ENCODE results near the gene CD3E. TPM values are rescaled to one million over a fixed set of nuclear protein-coding genes. Genes with fewer than 3 reads are reported as not detected.

The CD3E gene
- total and polyA plus RNA-seq, 2 experiments from 2014 or later: not detected

GRCh38 chr11:118325283-118325682 lies 20.8 kb downstream of the CD3E start:
- Histone ChIP-seq H3K27me3 (replicated peaks; ENCODE audit: insufficient read depth) (no peaks in the 10 kb centered on the region; the same call in 1 of the 2 replicates), H3F3A (ENCODE audit: insufficient read depth) (no peaks in the 10 kb centered on the region), H3K9ac (no peak overlapping the region), H2AFZ (no peak overlapping the region), H4K20me1 (ENCODE audit: insufficient read depth) (no peaks in the 10 kb centered on the region), H3K36me3 (ENCODE audit: low read depth) (no peaks in the 10 kb centered on the region), H3K4me1 (ENCODE audit: insufficient read depth) (no peaks in the 10 kb centered on the region), H3K9me3 (ENCODE audit: low read depth) (no peaks in the 10 kb centered on the region), H3K4me3 (no peak overlapping the region), H3K4me2 (ENCODE audit: unreplicated experiment) (no peak overlapping the region), H3K27ac (no peak overlapping the region), H3K79me2 (ENCODE audit: insufficient read depth) (no peaks in the 10 kb centered on the region), H3K9me2 (ENCODE audit: insufficient read depth) (no peaks in the 10 kb centered on the region)
- TF ChIP-seq EZH2 (IDR thresholded peaks at IDR 0.05; ENCODE audit: insufficient read depth, poor library complexity, severe bottlenecking) (no peak), EZH2phosphoT487 (IDR thresholded peaks at IDR 0.05; ENCODE audit: insufficient read depth, low read depth) (no peak)
- in situ Hi-C loops (cut with MboI): no loop called here
- DNase-seq: no peak

DNA sequence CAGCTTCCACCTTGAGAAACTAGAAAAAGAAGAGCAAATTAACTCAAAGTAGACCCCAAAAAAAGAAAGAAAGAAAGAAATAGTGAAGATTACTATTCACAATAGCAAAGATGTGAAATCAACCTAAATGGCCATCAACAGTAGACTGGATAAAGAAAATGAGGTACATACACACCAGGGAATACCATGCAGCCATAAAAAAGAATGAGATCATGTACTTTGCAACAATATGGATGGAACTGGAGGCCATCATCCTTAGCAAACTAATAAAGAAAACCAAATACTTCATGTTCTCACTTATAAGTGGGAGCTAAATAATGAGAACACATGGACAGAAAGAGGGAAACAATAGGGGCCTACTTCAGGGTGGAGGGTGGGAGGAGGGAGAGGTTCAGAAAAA lies 24.2 kb downstream of the CD3E start:
- Histone ChIP-seq H3K9me2 (ENCODE audit: insufficient read depth) (no peaks in the 10 kb centered on the region), H3K4me2 (ENCODE audit: unreplicated experiment) (no peak overlapping the region), H3K79me2 (ENCODE audit: insufficient read depth) (no peaks in the 10 kb centered on the region), H3K27me3 (replicated peaks; ENCODE audit: insufficient read depth) (no peaks in the 10 kb centered on the region), H3K9me3 (ENCODE audit: low read depth) (no peaks in the 10 kb centered on the region), H4K20me1 (ENCODE audit: insufficient read depth) (no peaks in the 10 kb centered on the region), H3F3A (ENCODE audit: insufficient read depth) (no peaks in the 10 kb centered on the region), H3K27ac (no peak overlapping the region), H3K4me3 (no peak overlapping the region), H2AFZ (no peak overlapping the region), H3K36me3 (ENCODE audit: low read depth) (no peaks in the 10 kb centered on the region), H3K4me1 (ENCODE audit: insufficient read depth) (no peaks in the 10 kb centered on the region), H3K9ac (no peak overlapping the region)
- TF ChIP-seq EZH2 (IDR thresholded peaks at IDR 0.05; ENCODE audit: insufficient read depth, poor library complexity, severe bottlenecking) (no peak), EZH2phosphoT487 (IDR thresholded peaks at IDR 0.05; ENCODE audit: insufficient read depth, low read depth) (no peak)
- in situ Hi-C loops (cut with MboI): no loop called here
- no peak for DNase-seq

DNA sequence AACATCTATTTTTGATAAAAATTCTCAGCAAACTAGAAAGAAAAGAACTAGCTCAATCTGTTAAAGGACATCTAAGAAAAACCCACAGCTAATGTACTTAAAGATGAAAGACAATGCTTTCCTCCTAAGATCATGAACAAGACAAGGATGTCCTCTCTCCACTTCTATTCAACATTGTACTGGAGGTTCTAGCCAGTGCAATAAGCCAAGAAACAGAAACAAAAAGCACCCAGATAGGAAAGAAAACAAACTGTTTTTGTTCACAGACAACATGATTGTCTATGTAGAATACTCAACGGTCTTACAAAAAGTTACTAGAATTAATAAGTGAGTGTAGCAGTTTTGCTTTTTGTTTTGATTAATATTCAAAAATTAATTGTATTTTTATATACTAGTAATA lies 30.2 kb downstream of the CD3E start:
- Histone ChIP-seq H3K9me2 (ENCODE audit: insufficient read depth) (no peaks in the 10 kb centered on the region), H3K79me2 (ENCODE audit: insufficient read depth) (no peaks in the 10 kb centered on the region), H3K4me1 (ENCODE audit: insufficient read depth) (no peaks in the 10 kb centered on the region), H3K9ac (no peak overlapping the region), H3K4me2 (ENCODE audit: unreplicated experiment) (no peak overlapping the region), H3K9me3 (ENCODE audit: low read depth) (no peaks in the 10 kb centered on the region), H4K20me1 (ENCODE audit: insufficient read depth) (no peaks in the 10 kb centered on the region), H3K27me3 (replicated peaks; ENCODE audit: insufficient read depth) (no peaks in the 10 kb centered on the region), H3K4me3 (no peak overlapping the region), H3F3A (ENCODE audit: insufficient read depth) (no peaks in the 10 kb centered on the region), H2AFZ (no peak overlapping the region), H3K27ac (no peak overlapping the region), H3K36me3 (ENCODE audit: low read depth) (no peaks in the 10 kb centered on the region)
- TF ChIP-seq EZH2phosphoT487 (IDR thresholded peaks at IDR 0.05; ENCODE audit: insufficient read depth, low read depth) (no peak), EZH2 (IDR thresholded peaks at IDR 0.05; ENCODE audit: insufficient read depth, poor library complexity, severe bottlenecking) (no peak)
- in situ Hi-C loops (cut with MboI): no loop called here
- DNase-seq: no peak
- WGBS, 2 experiments (ENCODE audit: low coverage in 1 of 2, low lambda C conversion rate in 2 of 2, missing lambda C conversion rate in 2 of 2): 67 to 76% methylated on average over 1 of the region's 1 CpG

GRCh38 chr11:118338637-118339061 lies 34.1 kb downstream of the CD3E start:
- Histone ChIP-seq H3K27ac (no peak overlapping the region), H3K4me2 (ENCODE audit: unreplicated experiment) (no peak overlapping the region), H3K4me1 (ENCODE audit: insufficient read depth) (no peaks in the 10 kb centered on the region), H3K9me3 (ENCODE audit: low read depth) (no peaks in the 10 kb centered on the region), H3K79me2 (ENCODE audit: insufficient read depth) (no peaks in the 10 kb centered on the region), H3F3A (ENCODE audit: insufficient read depth) (no peaks in the 10 kb centered on the region), H3K36me3 (ENCODE audit: low read depth) (no peaks in the 10 kb centered on the region), H3K9ac (no peak overlapping the region), H4K20me1 (ENCODE audit: insufficient read depth) (no peaks in the 10 kb centered on the region), H2AFZ (no peak overlapping the region), H3K4me3 (no peak overlapping the region), H3K27me3 (replicated peaks; ENCODE audit: insufficient read depth) (no peaks in the 10 kb centered on the region), H3K9me2 (ENCODE audit: insufficient read depth) (no peaks in the 10 kb centered on the region)
- peak; percentile 23 for DNase-seq
- WGBS, 2 experiments (ENCODE audit: low coverage in 1 of 2, low lambda C conversion rate in 2 of 2, missing lambda C conversion rate in 2 of 2): 31 to 35% methylated on average over 7 of the region's 7 CpGs
- in situ Hi-C loops (cut with MboI): no loop called here
- TF ChIP-seq EZH2phosphoT487 (IDR thresholded peaks at IDR 0.05; ENCODE audit: insufficient read depth, low read depth): no peak
- no peak for TF ChIP-seq EZH2 (IDR thresholded peaks at IDR 0.05; ENCODE audit: insufficient read depth, poor library complexity, severe bottlenecking)

DNA sequence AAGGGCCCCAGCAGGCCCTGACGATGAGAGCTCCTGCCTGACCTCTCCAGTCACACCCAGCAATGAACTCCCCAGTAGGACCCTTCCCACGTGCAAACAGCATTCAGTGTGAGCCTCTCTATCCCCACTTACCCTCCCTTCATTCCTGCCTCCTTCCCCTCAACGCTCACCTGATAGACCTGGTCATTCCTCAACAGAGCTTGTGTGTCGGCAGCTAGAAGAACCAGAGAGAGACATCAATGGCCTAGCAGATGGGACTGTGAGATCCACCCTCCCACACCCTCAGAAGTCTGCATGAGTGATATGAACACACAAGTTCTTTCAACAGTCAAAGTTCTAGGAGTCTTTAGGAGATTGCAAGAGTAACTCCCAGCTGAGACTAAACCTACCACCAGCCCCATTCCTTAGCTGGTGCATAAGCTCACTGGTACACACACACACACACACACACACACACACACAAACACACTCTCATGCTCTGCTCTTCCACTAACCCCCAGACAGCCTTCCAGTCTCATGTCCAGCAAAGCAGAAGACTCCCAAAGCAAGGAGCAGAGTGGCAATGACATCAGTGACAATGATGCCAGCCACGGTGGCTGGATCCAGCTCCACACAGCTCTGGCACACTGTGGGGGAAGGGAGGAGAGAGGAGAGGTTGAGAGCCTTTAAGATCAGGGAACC lies 34.9 kb downstream of the CD3E start:
- Histone ChIP-seq H3K9me3 (ENCODE audit: low read depth) (no peaks in the 10 kb centered on the region), H3K36me3 (ENCODE audit: low read depth) (no peaks in the 10 kb centered on the region), H3K9ac (no peak overlapping the region), H3K4me2 (ENCODE audit: unreplicated experiment) (no peak overlapping the region), H3K79me2 (ENCODE audit: insufficient read depth) (no peaks in the 10 kb centered on the region), H2AFZ (no peak overlapping the region), H3F3A (ENCODE audit: insufficient read depth) (no peaks in the 10 kb centered on the region), H3K27ac (no peak overlapping the region), H3K27me3 (replicated peaks; ENCODE audit: insufficient read depth) (no peaks in the 10 kb centered on the region), H4K20me1 (ENCODE audit: insufficient read depth) (no peaks in the 10 kb centered on the region), H3K4me3 (no peak overlapping the region), H3K4me1 (ENCODE audit: insufficient read depth) (no peaks in the 10 kb centered on the region), H3K9me2 (ENCODE audit: insufficient read depth) (no peaks in the 10 kb centered on the region)
- TF ChIP-seq EZH2 (IDR thresholded peaks at IDR 0.05; ENCODE audit: insufficient read depth, poor library complexity, severe bottlenecking): no peak
- in situ Hi-C loops (cut with MboI): no loop called here
- no peak for DNase-seq
- WGBS, 2 experiments (ENCODE audit: low coverage in 1 of 2, low lambda C conversion rate in 2 of 2, missing lambda C conversion rate in 2 of 2): 32 to 38% methylated on average over 5 of the region's 5 CpGs
